Stimulated activated CD4-positive, alpha-beta T cell treated with anti-CD3 and anti-CD28 coated beads, Interleukin-4, amount 100 ng/mL, for 48 hours (primary cell): ENCODE results near the gene DIABLO.
A peak's percentile ranks its signal among the peaks of the same experiment; 100 is the strongest.
"Not testable (repeated sequence)": the region's sequence is repeated elsewhere in the genome, so short reads cannot be mapped to it uniquely, and the experiment has no call there.

Experiments
- DNase-seq, 2 donors: peaks; one replicate each; pipeline ENCODE4 v3.0.0-alpha.2; 2020; ENCODE audit warnings: low read depth in 2 of 2

DIABLO gene

DNA sequence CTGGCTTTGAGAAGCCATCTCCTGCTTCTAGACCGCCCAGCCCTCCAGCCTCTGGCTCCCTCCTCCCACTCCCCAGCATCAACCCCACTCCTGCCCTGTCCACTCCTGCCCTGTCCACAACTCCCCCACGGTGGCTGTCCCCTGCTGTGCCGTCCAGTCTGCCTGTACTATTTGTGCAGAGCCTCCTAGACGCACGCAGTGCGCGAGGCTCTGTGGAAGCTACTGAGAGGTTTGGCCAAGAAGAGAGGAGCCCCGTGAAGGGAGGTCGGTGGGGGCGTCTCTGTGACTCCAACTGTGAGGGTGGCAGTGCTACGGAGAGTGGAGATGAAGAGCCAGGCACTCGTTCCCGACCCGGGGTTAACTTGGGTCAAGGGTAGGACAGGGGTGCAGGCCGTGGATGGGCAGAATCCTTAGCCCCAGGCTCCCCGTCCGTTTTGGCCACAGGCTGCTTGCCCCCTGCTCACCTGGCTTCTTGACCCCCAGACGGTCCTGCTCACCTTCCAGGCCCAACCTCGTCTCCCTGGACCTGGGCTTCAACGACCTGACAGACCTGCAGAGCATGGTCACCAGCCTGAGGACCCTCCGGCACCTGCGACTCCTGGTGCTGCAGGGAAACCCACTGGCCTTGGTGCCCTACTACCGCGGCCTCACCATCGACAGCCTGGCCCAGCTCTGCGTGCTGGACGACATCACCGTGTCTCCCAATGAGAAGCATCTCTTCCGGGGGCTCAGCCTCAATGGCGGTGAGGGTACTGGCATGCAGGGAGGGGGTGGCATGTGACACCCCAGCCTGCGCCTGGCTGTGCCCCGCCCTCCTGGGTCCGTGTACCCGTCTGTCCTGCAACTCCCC is 36.0 kb downstream of the DIABLO start:
- no peak for DNase-seq

DNA sequence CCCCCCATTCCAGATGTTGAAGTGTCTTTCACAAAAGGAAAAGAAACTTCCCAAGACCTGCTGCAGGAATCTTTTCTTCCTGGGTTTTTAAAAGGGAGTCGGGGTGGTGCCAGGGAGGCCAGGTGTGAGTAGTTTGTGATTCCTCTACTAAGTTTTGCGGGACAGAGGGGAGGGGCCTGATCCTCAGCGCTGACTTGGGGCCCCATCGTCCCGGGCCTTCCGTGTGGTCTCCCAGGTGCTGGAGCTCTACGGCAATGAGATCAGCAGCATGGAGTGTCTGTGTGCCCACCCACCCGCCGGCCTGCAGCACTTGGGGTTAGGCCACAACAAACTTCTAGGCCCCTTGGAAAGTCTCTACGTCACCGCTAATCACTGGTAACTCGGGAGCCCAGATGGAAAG is 38.4 kb downstream of the DIABLO start:
- DNase-seq = no peak

- no peak for DNase-seq
These were observed 40.3 kb downstream of the DIABLO start for GRCh38 chr12:122185494-122186082.

DNA sequence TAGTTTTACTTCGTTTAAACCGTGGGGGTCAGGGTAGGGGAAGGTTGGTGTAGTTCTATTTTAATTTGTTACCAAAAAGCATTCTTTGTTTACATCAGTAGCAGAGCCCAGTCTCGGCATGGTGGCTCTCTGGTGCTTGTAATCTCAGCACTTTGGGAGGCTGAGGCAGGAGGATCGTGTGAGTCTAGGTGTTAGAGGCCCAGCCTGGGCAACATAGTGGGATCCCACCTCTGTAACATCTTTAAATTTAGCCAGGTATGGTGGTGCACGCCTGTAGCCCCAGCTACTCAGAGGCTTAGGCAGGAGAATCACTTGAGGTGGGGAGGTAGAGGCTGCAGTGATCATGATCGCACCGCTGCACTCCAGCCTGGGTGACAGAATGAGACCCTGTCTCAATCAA is 40.8 kb downstream of the DIABLO start:
- no peak for DNase-seq

- no peak for DNase-seq
These were observed 41.3 kb downstream of the DIABLO start for GRCh38 chr12:122184517-122184916.

- no peak for DNase-seq
These were observed 42.3 kb downstream of the DIABLO start for GRCh38 chr12:122183588-122183940.

DNA sequence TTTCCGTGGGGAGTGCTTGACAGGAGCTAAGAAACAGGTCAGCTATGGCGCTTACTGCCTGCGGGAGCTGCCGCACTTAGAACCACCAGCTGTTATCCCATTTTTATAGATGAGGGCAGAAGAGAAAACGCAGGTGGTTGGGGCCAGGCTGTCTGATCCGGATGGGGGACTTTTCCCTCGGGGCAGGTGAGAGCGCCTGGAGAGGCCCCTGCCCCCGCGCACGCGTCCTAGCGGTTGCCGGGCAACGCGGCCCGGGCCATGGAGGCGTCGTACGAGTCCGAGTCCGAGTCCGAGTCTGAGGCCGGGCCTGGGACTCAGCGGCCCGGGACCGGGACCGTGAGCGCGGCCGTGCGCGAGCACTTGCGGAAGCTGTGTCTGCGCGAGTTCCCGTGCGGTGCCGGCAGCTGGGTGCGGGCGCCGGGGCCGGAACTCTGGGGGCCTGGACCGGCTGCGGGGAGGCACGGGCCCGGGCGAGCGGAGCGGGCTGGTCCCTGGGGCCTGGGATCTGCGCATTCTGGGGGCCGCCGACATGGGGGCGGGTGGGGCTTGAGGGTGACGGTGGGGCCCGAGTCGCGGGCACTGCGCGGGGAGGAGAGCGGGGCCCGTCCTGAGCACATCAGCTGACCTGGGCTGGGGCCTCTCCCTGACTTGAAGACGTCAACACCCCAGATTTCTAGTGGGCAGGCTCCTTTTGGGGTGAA is 42.8 kb downstream of the DIABLO start, which contains the start of gene LRRC43:
LRRC43 (plus strand) TSS at position 237 of the 701 bp plus-strand sequence; CDS start at position 259, 22 bp downstream.
- DNase-seq = no peak

GRCh38 chr12:122176473-122176872 is 49.4 kb downstream of the DIABLO start:
- not testable (repeated sequence) for DNase-seq

DNA sequence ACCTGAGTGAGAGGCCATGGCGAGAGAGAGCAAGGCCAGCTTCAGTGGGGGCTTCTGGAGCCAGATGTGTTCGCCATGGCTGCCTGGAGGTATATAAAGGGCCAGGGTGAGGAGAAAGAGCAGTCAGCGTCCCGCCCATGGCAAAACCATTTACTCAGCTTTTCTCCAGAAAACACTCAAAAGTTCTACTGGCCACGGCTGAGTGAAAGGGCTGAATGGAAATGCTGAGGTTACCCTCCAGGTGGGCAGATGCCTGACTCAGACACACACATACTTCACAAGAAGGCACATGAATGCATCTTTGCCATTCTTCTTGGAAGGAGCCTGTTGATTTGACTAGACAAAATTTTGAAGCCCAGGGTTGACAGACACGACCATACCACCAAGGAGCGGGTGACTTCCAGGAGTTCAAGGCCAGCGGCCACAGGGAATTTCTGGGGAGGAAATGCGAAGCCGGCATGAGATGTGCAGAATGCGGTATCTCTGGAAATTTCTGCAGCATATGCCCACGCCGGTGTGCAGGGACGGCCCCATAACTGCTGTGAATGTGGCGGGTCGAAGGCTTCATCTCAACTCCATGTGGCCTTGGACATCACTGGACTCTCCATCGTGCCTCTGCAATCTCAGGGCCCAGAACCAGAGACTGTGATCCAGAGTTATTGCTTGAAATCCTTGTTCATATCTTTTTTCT is 51.6 kb downstream of the DIABLO start, which contains the start of gene IL31:
IL31 (minus strand) TSS at position 67 of the 691 bp plus-strand sequence; CDS start at position 18, 49 bp downstream.
- peak; percentile 23 to 27 for DNase-seq

GRCh38 chr12:122172262-122172939 is 53.5 kb downstream of the DIABLO start:
- no peak for DNase-seq

- DNase-seq = no peak
These were observed 54.5 kb downstream of the DIABLO start for GRCh38 chr12:122171399-122171798.

- no peak for DNase-seq
These were observed 57.4 kb downstream of the DIABLO start for GRCh38 chr12:122168492-122168891.

GRCh38 chr12:122167356-122167925 is 58.4 kb downstream of the DIABLO start:
- DNase-seq = no peak

- peak; percentile 28 to 64 for DNase-seq
These were observed 59.2 kb downstream of the DIABLO start for GRCh38 chr12:122166422-122167349.

DNA sequence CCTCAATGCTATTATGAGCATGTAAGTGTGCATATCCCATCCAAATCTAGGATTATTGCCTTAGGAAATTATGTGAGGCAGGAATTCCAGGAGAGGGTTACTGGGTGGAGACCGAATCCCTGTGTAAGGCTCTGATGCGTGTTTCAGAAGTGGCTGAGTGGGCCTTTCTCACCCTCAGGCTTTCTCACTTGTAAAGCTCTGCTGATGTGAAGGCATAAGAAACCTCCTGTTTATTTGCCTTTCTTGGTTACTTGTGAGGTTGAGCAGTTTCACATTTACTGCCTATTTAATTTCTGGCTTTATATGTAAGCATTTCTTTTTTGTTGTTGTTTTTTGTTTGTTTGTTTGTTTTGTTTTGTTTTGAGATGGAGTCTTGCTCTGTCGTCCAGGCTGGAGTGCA is 62.9 kb downstream of the DIABLO start:
- no peak for DNase-seq

GRCh38 chr12:122161682-122162081 is 64.2 kb downstream of the DIABLO start:
- DNase-seq = no peak

- DNase-seq = no peak
These were observed 65.1 kb downstream of the DIABLO start for GRCh38 chr12:122160761-122161160.

- no peak for DNase-seq
These were observed 66.0 kb downstream of the DIABLO start for GRCh38 chr12:122159882-122160281.

GRCh38 chr12:122158700-122159285 is 67.1 kb downstream of the DIABLO start:
- DNase-seq = no peak
